NCI-H2029 (cell line): ENCODE measurements around the gene ATP4B.

Experiments
- DNase-seq: peaks from one replicate; lab custom pipeline; 2025; lab: John Stamatoyannopoulos, UW

Gene ATP4B

GRCh38 chr13:113642563-113642962 lies 15.4 kb downstream of the ATP4B start:
- no peak for DNase-seq

GRCh38 chr13:113641426-113641825 lies 16.6 kb downstream of the ATP4B start:
- DNase-seq = no peak

- DNase-seq = no peak
Measured at GRCh38 chr13:113639616-113640262, 18.3 kb downstream of the ATP4B start.

- no peak for DNase-seq
Measured at GRCh38 chr13:113638806-113639205, 19.2 kb downstream of the ATP4B start.

GRCh38 chr13:113638173-113638746 lies 19.7 kb downstream of the ATP4B start:
- no peak for DNase-seq

GRCh38 chr13:113637262-113638160 lies 20.5 kb downstream of the ATP4B start:
- DNase-seq = no peak

- no peak for DNase-seq
Measured at GRCh38 chr13:113636266-113636963, 21.6 kb downstream of the ATP4B start.

- DNase-seq = no peak
Measured at GRCh38 chr13:113635709-113636108, 22.3 kb downstream of the ATP4B start.

- DNase-seq = no peak
Measured at GRCh38 chr13:113635048-113635420, 23.0 kb downstream of the ATP4B start.

- DNase-seq = no peak
Measured at GRCh38 chr13:113634279-113635047, 23.5 kb downstream of the ATP4B start.

GRCh38 chr13:113633485-113633873 lies 24.5 kb downstream of the ATP4B start:
- DNase-seq = no peak

GRCh38 chr13:113632706-113633484 lies 25.1 kb downstream of the ATP4B start:
- DNase-seq = no peak

GRCh38 chr13:113631341-113632095 lies 26.5 kb downstream of the ATP4B start:
- no peak for DNase-seq

- DNase-seq = no peak
Measured at GRCh38 chr13:113630804-113631203, 27.2 kb downstream of the ATP4B start.

GRCh38 chr13:113630296-113630695 lies 27.7 kb downstream of the ATP4B start:
- DNase-seq = no peak

GRCh38 chr13:113629866-113630265 lies 28.1 kb downstream of the ATP4B start:
- no peak for DNase-seq

GRCh38 chr13:113628291-113629270 lies 29.4 kb downstream of the ATP4B start:
- DNase-seq = no peak

GRCh38 chr13:113627136-113627535 lies 30.9 kb downstream of the ATP4B start:
- no peak for DNase-seq
